ENCODE data around the gene CELF4.
A peak's percentile ranks its signal among the peaks of the same experiment; 100 is the strongest.
"Not testable (repeated sequence)": the region's sequence is repeated elsewhere in the genome, so short reads cannot be mapped to it uniquely, and the experiment has no call there.

CELF4 gene

GRCh38 chr18:37489011-37489410 lies 76.6 kb downstream of the CELF4 start:
- no peak for DNase-seq

GRCh38 chr18:37487400-37487867 lies 78.2 kb downstream of the CELF4 start:
- DNase-seq: no peak

GRCh38 chr18:37486848-37487247 lies 78.8 kb downstream of the CELF4 start:
- DNase-seq: no peak

GRCh38 chr18:37484983-37485834 lies 80.4 kb downstream of the CELF4 start:
- DNase-seq: peak; percentile 17

GRCh38 chr18:37483984-37484819 lies 81.4 kb downstream of the CELF4 start:
- no peak for DNase-seq

GRCh38 chr18:37483221-37483971 lies 82.2 kb downstream of the CELF4 start:
- no peak for DNase-seq

- no peak for DNase-seq
Observed at GRCh38 chr18:37482433-37482832, 83.2 kb downstream of the CELF4 start.

- no peak for DNase-seq
Observed at GRCh38 chr18:37482002-37482401, 83.6 kb downstream of the CELF4 start.

GRCh38 chr18:37481491-37481890 lies 84.1 kb downstream of the CELF4 start:
- DNase-seq: peak; percentile 24

GRCh38 chr18:37481072-37481471 lies 84.5 kb downstream of the CELF4 start:
- DNase-seq: no peak

- no peak for DNase-seq
Observed at GRCh38 chr18:37476611-37477295, 88.8 kb downstream of the CELF4 start.

- no peak for DNase-seq
Observed at GRCh38 chr18:37476182-37476581, 89.4 kb downstream of the CELF4 start.

- no peak for DNase-seq
Observed at GRCh38 chr18:37473195-37473840, 92.3 kb downstream of the CELF4 start.

GRCh38 chr18:37471637-37472036 lies 94.0 kb downstream of the CELF4 start:
- peak; percentile 9 for DNase-seq

GRCh38 chr18:37470986-37471385 lies 94.6 kb downstream of the CELF4 start:
- no peak for DNase-seq

GRCh38 chr18:37467002-37467662 lies 98.5 kb downstream of the CELF4 start:
- DNase-seq: no peak

GRCh38 chr18:37465958-37466357 lies 99.6 kb downstream of the CELF4 start:
- no peak for DNase-seq

GRCh38 chr18:37464257-37464656 lies 101.3 kb downstream of the CELF4 start:
- no peak for DNase-seq

GRCh38 chr18:37461329-37461728 lies 104.3 kb downstream of the CELF4 start:
- not testable (repeated sequence) for DNase-seq

GRCh38 chr18:37460604-37461003 lies 105.0 kb downstream of the CELF4 start:
- no peak for DNase-seq

- no peak for DNase-seq
Observed at GRCh38 chr18:37458697-37459096, 106.9 kb downstream of the CELF4 start.

Measured in DMS79 treated with DMSO at 0.1 percent for 48 hours (cell line).